ENCODE results near the gene RANBP3.
"Not testable (repeated sequence)": the region's sequence is repeated elsewhere in the genome, so short reads cannot be mapped to it uniquely, and the experiment has no call there.

Gene RANBP3

GRCh38 chr19:5963259-5963658, 14.7 kb downstream of the RANBP3 start:
- DNase-seq, result not testable (repeated sequence)

- peak; percentile 54 for DNase-seq
Measured at GRCh38 chr19:5961969-5962945, 15.7 kb downstream of the RANBP3 start.

- not testable (repeated sequence) for DNase-seq
Measured at GRCh38 chr19:5961641-5961968, 16.3 kb downstream of the RANBP3 start.

GRCh38 chr19:5960005-5961001, 17.6 kb downstream of the RANBP3 start:
- no peak for DNase-seq

- no peak for DNase-seq
Measured at GRCh38 chr19:5959260-5960004, 18.5 kb downstream of the RANBP3 start.

DNA sequence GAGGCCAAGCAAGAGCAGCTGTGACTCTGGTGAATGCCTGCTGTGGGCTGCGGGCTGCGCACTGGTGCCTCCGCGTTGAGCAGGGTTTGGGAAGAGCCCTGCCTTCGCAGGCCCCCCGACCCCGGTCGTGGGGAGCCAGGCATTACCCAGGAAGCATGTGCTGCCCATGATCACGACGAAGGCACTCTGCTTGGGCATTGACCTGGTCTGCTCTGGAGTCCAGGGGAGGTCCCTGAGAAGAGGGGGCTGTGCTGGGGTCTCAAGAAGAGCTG, 19.2 kb downstream of the RANBP3 start:
- no peak for DNase-seq

DNA sequence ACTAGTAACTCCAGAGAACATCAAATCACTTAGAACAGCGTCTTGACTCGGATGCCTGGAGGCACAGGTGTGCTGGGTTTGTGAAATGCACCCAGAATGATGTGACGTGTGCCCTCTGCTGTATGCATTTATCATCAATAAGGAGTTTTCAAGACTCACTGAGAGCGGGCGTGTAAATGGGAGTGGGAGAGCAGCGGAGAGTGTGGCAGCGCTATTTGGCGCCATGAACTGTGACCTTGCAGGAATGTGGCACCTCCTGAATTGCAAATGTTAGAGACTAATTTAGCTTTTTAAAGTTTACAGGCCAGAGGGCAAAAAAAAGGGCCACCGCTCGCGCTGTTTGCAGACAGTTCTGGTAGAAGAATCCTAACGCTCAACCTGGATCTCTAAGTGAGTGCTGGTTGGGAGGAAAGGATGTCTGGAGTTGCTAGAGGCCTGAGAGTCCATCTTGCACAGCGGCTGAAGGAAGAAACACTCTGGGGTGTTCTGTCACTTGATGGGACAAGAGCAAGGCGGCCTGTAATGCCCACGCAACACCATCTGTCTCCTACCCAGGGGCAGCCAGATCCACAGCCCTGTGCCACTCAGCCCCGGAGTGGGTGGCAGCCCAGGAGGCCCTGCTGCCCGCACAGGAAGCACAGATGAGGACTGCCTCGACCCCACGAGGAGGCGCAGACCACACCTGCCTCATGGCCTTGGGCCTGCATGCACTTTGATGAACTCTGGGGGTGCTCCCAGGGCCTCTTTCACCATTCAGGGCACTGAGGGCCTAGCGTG, 19.7 kb downstream of the RANBP3 start:
- no peak for DNase-seq

- no peak for DNase-seq
Measured at GRCh38 chr19:5957170-5957569, 20.8 kb downstream of the RANBP3 start.

GRCh38 chr19:5956728-5957127, 21.2 kb downstream of the RANBP3 start:
- DNase-seq, result no peak

DNA sequence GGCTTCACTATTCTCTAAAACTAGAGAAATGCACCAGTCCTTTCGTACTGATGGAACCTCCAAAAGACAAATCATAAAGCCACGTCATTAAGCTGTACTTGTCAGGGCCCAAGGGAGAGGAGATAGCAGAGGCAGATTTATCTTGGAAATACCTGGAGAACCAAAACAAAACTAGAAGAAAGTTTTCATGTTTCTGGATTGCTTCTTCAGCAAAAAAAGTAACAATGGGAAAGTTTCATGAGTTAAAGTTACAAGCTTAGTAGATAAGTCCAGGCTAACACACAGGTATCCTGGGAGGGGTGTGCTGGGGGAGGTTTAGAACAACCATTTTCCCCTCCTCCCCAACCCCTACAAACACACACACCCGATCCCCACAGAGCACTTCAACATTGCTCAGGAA, 21.6 kb downstream of the RANBP3 start:
- DNase-seq, result no peak

GRCh38 chr19:5955636-5955935, 22.4 kb downstream of the RANBP3 start:
- DNase-seq, result no peak

GRCh38 chr19:5954293-5954692, 23.6 kb downstream of the RANBP3 start:
- no peak for DNase-seq

DNA sequence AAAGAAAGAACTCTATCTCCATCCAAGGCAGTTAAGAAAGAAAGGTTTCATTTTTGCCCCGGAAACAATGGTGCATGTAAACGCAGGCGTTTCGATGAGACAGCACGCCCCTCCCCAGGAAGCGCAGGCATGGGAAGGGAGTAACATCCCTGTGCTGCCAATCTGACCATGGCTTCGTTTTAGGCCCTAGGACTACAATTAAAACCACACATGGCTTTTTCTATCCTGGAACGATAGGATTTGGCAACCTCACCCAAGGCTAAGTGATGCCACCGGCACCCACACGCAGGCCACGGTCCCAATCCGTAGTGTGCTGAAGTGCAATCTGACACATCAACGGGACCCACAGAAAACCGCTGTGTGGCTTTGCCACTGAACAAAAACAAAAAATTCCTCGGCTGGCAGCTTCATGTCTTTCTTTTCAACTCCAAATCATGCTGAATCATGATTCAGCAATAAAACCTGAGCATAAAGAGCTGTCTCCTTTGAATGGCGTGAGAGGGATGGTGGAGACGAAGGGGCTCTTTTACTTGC, 24.2 kb downstream of the RANBP3 start:
- peak; percentile 38 for DNase-seq

DNA sequence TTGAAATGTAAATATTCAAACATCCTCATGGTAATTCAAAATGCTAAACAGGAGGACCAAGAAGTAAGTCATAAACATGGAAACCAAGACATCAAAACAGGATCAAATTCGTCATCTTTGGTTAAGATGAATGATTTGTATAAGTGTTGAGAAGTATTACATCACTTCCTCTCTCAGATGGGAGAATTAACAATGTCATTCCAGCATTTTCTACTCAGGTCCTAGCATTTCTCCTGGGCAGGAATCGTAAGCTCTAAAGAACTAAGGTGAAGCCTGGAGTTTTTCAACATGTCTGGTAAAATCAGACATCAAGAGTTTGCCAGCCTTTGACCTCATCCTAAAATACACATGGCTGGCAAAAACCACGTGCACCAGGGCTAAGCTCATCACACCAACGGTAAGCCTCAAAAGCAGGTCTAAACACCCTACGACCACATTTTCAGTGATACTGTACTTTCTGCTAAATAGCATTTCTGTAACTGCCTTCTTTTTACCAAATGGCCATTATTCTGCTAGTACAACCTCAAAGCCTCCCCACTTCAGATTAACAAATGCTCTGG, 24.8 kb downstream of the RANBP3 start:
- DNase-seq, result no peak

- DNase-seq, result no peak
Measured at GRCh38 chr19:5952193-5953029, 25.5 kb downstream of the RANBP3 start.

DNA sequence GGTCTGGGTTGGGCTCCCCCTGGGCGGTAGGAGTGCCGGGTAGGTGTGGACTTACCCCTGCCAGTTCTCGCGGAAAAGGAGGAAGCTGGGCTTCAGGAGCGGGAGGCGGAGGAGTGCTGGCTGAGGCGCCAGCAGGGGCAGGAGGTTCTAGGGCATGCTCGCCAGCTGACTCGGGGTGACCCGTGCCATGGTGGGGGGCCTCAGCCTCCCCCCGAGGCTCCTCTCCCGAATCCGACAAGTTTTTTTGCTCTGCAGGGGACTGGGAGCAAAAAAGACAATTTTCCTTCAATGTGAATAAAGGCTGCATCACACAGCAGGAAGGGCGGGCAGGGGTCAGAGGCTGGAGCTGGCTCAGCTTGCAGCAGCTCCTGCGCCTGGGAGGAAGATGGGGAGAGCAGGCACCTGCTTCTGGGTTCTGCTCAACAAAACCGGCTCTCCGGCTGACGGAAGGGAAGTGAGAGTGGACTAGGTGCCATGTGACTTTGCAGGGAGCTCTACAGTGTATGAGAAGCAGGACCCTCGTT, 26.5 kb downstream of the RANBP3 start:
- no peak for DNase-seq

GRCh38 chr19:5950741-5951140, 27.2 kb downstream of the RANBP3 start:
- DNase-seq, result no peak

GRCh38 chr19:5949792-5950305, 28.1 kb downstream of the RANBP3 start:
- DNase-seq, result peak; percentile 26

DNA sequence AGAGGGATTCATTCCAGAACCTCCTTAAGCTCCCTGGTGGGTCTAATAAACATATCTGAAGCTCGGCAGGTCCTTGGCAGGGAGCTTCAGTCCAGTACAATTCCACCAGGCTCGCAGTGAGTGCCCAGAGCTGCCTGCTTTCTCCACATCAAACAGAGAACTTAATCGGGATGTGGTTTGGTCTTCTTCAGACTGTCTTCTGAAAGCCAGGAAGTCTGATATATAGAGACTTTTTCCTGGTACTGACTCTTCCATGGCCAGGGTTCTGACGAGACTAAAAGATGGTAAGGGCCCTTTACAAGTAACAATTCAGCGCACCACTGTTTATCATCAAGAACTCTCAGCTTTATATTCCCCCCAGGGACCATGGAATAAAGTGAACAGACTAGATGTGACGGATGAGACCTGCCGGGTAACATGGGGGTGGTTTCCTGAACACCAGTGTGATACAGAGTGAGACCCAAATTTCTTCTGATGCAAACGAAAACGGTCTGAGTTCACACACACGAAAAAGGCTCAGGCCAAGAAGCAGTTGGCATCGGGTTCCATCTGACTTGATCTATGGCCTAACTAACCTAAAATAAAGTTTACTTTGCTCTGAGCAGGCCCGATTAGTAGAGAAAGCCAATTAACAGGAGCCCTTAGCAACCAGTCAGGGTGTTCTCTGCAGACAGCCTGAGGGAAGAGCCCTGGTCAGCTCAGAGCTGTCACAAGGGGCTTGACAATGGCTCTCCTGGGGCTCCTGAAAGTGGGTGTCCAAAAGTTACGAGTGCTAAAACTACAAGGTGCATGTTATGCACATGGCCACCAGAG, 29.0 kb downstream of the RANBP3 start:
- no peak for DNase-seq

DNA sequence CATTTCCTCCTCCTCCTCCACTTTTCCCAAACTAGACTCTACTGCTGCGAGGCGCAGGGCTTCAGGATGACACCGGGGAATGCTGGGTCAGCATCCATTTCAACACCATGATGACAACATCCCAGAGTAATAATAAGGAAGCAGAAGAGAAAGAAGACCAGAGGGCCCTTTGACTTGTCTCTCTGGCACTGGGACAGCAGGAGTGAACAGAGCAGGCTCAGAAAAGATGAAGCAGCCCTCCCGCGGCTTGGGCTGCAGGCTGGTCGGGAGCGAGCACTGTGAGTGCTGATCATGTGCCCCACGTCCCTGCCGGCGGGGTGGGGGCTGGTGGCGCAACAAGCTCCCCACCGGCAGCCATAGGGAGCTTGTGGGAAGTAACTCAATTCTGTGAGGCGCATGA, 30.5 kb downstream of the RANBP3 start:
- DNase-seq, result no peak
